ENCODE data around the gene SFRP5.

DNA sequence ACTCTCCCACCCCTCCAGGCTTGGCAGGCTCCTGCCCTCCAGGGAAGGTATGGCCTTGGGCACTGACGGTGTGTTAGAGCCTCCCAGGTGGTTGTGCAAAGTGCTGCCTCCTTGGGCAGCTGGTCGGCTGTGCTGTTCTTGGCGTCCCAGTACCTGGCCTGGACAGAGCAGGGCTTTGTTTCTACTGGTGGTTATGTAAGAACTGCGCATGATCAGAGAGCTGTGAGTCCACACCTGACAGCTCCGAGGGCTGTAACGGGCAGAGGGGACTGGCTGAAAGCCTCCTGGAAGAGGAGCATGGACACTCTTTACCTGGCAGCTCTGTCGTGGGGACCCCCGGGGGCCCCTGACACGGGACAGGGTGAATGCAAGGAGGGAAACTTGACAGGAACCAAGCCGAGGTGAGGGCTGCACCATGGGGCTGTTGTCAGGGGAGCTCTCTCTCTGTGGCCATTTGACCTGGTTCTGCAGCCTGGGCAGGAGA lies 3.1 kb upstream of the SFRP5 start:
- TF ChIP-seq, protein P1, sequence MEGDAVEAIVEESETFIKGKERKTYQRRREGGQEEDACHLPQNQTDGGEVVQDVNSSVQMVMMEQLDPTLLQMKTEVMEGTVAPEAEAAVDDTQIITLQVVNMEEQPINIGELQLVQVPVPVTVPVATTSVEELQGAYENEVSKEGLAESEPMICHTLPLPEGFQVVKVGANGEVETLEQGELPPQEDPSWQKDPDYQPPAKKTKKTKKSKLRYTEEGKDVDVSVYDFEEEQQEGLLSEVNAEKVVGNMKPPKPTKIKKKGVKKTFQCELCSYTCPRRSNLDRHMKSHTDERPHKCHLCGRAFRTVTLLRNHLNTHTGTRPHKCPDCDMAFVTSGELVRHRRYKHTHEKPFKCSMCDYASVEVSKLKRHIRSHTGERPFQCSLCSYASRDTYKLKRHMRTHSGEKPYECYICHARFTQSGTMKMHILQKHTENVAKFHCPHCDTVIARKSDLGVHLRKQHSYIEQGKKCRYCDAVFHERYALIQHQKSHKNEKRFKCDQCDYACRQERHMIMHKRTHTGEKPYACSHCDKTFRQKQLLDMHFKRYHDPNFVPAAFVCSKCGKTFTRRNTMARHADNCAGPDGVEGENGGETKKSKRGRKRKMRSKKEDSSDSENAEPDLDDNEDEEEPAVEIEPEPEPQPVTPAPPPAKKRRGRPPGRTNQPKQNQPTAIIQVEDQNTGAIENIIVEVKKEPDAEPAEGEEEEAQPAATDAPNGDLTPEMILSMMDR (IDR thresholded peaks at IDR 0.05; ENCODE audit: insufficient read depth, low read depth, low read length): no peak
- TF ChIP-seq EZH2 (IDR thresholded peaks at IDR 0.05; ENCODE audit: insufficient read depth, low read length): no peak

Measured in astrocyte (in vitro differentiated cells and primary cell).